Measurements from ENCODE around the gene SUSD5. TPM values are rescaled to one million over a fixed set of nuclear protein-coding genes. Genes with fewer than 3 reads are reported as not detected.

The SUSD5 gene
- polyA plus RNA-seq, 1 of the 3 experiments (the other 2 are of a cell fraction), result 1.2 TPM

DNA sequence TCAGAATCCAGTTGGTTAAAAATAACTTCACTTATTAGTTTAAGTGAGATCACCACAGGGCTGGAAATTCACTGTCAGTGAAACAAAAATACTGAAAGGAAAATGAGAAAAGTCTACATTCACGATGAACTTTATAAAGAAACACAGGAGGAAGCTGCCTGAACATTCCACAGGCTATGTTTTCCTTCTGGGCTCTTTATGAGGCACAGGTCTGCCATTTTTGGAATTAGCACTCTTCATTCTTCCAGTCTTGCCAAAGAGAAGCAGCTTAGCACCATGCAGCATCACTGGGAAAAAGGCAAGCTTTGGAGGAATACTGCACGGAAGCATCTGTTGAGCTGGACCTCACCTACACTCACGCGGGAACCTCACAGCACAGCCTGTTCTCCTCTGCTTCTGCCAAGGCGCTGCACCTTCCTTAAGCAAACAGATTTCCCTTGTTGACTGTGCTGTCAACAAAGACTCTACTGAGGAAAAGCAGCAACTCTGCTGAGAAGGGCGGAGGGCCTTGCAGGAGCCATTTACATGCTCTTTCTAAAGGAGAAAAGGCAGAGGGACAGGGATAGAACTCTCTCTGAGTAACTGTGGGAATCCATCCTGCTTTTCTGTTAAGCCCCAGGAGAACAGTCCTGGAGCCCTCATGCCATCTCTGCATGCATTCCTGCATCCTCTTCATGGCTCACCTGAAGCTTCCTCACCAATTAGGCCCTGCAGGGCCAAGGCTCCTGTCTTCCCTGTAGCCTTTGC is 15.7 kb downstream of the SUSD5 start (continued):
- TF ChIP-seq MEF2A (IDR thresholded peaks at IDR 0.05; ENCODE audit: borderline replicate concordance, low read depth), result no peak
- TF ChIP-seq, protein P1, sequence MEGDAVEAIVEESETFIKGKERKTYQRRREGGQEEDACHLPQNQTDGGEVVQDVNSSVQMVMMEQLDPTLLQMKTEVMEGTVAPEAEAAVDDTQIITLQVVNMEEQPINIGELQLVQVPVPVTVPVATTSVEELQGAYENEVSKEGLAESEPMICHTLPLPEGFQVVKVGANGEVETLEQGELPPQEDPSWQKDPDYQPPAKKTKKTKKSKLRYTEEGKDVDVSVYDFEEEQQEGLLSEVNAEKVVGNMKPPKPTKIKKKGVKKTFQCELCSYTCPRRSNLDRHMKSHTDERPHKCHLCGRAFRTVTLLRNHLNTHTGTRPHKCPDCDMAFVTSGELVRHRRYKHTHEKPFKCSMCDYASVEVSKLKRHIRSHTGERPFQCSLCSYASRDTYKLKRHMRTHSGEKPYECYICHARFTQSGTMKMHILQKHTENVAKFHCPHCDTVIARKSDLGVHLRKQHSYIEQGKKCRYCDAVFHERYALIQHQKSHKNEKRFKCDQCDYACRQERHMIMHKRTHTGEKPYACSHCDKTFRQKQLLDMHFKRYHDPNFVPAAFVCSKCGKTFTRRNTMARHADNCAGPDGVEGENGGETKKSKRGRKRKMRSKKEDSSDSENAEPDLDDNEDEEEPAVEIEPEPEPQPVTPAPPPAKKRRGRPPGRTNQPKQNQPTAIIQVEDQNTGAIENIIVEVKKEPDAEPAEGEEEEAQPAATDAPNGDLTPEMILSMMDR (IDR thresholded peaks at IDR 0.05), result no peak

DNA sequence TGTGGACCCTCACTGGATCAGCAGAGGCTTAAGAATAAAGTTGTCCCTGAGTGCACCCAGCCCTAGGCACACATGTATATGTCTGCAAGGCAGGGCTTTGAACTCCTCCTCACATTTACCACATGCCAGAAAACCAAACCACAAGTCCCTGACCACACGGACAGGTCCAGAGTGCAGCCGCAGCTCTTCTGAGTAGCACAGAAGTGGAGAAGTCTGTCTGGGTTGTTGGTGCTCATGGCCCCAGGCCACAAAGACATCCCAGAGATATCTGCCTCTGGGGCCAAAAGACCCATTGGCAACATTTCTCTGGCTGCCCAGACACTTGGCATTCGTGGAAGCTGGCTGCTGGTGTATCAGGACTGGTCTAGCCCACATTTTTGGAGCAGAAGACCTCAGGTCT is 17.4 kb downstream of the SUSD5 start:
- H3K4me2 ChIP-seq, result no peak overlapping the region
- no peak overlapping the region for H2AFZ ChIP-seq (ENCODE audit: low read depth)
- H3F3A ChIP-seq (replicated peaks; ENCODE audit: insufficient read depth), result no peaks in the 10 kb centered on the region
- no peak overlapping the region for H3K9ac ChIP-seq
- H3K27ac ChIP-seq (ENCODE audit: low read depth in 2 of 2, low read length in 1 of 2), result no peak overlapping the region
- DNase-seq, result no peak
- H3K9me3 ChIP-seq, result no peaks in the 10 kb centered on the region
- 100% methylated on average over 2 of the region's 3 CpGs for WGBS (ENCODE audit: low lambda C conversion rate)
- no peaks in the 10 kb centered on the region for H3K27me3 ChIP-seq (ENCODE audit: insufficient read depth)
- H3K36me3 ChIP-seq (replicated peaks in 1 of 2; ENCODE audit: control insufficient read depth in 1 of 2, insufficient read depth in 2 of 2, low read length in 1 of 2), result no peaks in the 10 kb centered on the region
- H3K4me3 ChIP-seq (ENCODE audit: low read depth in 2 of 2, low read length in 1 of 2), result no peak overlapping the region
- no peak for TF ChIP-seq ELF1 (IDR thresholded peaks at IDR 0.05)
- no peak for TF ChIP-seq MEF2A (IDR thresholded peaks at IDR 0.05; ENCODE audit: borderline replicate concordance, low read depth)
- TF ChIP-seq RFX5 (IDR thresholded peaks at IDR 0.05; ENCODE audit: low read length), result no peak
- TF ChIP-seq, protein P2, sequence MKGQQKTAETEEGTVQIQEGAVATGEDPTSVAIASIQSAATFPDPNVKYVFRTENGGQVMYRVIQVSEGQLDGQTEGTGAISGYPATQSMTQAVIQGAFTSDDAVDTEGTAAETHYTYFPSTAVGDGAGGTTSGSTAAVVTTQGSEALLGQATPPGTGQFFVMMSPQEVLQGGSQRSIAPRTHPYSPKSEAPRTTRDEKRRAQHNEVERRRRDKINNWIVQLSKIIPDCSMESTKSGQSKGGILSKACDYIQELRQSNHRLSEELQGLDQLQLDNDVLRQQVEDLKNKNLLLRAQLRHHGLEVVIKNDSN (IDR thresholded peaks at IDR 0.05; ENCODE audit: borderline replicate concordance, low read depth), result no peak
- no peak for TF ChIP-seq RXRA (IDR thresholded peaks at IDR 0.05; ENCODE audit: borderline replicate concordance, low read depth)
- TF ChIP-seq EZH2phosphoT487 (IDR thresholded peaks at IDR 0.05; ENCODE audit: borderline replicate concordance, low read depth), result no peak
- TF ChIP-seq, protein P1 (IDR thresholded peaks at IDR 0.05), result no peak
- TF ChIP-seq RCOR1 (IDR thresholded peaks at IDR 0.05; ENCODE audit: low read length), result no peak
- no peak for TF ChIP-seq GATA2 (CRISPR knock-in tag; IDR thresholded peaks at IDR 0.05)
- no peak for TF ChIP-seq FOXJ3 (CRISPR knock-in tag; IDR thresholded peaks at IDR 0.05)
- TF ChIP-seq, protein P3, sequence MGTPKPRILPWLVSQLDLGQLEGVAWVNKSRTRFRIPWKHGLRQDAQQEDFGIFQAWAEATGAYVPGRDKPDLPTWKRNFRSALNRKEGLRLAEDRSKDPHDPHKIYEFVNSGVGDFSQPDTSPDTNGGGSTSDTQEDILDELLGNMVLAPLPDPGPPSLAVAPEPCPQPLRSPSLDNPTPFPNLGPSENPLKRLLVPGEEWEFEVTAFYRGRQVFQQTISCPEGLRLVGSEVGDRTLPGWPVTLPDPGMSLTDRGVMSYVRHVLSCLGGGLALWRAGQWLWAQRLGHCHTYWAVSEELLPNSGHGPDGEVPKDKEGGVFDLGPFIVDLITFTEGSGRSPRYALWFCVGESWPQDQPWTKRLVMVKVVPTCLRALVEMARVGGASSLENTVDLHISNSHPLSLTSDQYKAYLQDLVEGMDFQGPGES (IDR thresholded peaks at IDR 0.05; ENCODE audit: low read depth, low read length), result no peak
- TF ChIP-seq TEAD4 (IDR thresholded peaks at IDR 0.05; ENCODE audit: borderline replicate concordance, insufficient read depth), result no peak
- TF ChIP-seq SIN3A (IDR thresholded peaks at IDR 0.05; ENCODE audit: borderline replicate concordance, low read depth, low read length), result no peak
- no peak for TF ChIP-seq FOSL2 (IDR thresholded peaks at IDR 0.05; ENCODE audit: borderline replicate concordance, low read depth)
- CTCF ChIA-PET, result interaction anchor here (1.3 kb wide), 1 partner anchor 170 kb away, joined by 3 read pairs; no protein-coding TSS in a partner anchor
- H3K79me2 ChIP-seq (ENCODE audit: insufficient read depth), result no peaks in the 10 kb centered on the region
- no peaks in the 10 kb centered on the region for H3K9me2 ChIP-seq
- POLR2A ChIA-PET, result no interaction called here
- peaks cover 0 to 15% of the 10 kb centered on the region in 2 experiments; a peak in 3 of 4 replicates for H3K4me1 ChIP-seq (ENCODE audit: control insufficient read depth in 1 of 2, insufficient read depth in 2 of 2, low read depth in 1 of 2, low read length in 1 of 2)
- H4K20me1 ChIP-seq (ENCODE audit: insufficient read depth), result no peaks in the 10 kb centered on the region

Data from SK-N-SH (cell line).